HL-60 (cell line): ENCODE data around the gene TPPP.

Source experiments
- DNase-seq, 2 experiments: peaks; one replicate each; pipeline ENCODE4 v3.0.0-alpha.2; 2010 to 2020; ENCODE audit warnings: low read depth in 1 of 2, low spot score in 1 of 2
- H3K27ac ChIP-seq: fragments of 250-450 bp; sonication (Bioruptor Pico); replicated peaks from 2 replicates; pipeline ENCODE4 v1.5.1; 2020; ENCODE audit warnings: mild to moderate bottlenecking, moderate library complexity
- H3K27me3 ChIP-seq: fragments of 250-450 bp; sonication (Bioruptor Pico); 2 replicates; pipeline ENCODE4 v1.5.1; 2021; ENCODE audit warnings: mild to moderate bottlenecking, moderate library complexity; ENCODE audit not compliant: insufficient read depth, poor library complexity, severe bottlenecking
- H3K4me3 ChIP-seq: replicated peaks from 2 replicates; pipeline ENCODE4 v1.5.1; 2011; ENCODE audit warnings: mild to moderate bottlenecking, control low read depth, low read length; ENCODE audit not compliant: insufficient read depth
- CTCF ChIP-seq: IDR thresholded peaks from one replicate; pipeline ENCODE4 v1.5.1; 2011; ENCODE audit warnings: low read length, control low read depth, inconsistent platforms; ENCODE audit not compliant: insufficient read depth
- GABPA ChIP-seq: IDR thresholded peaks from 2 replicates; pipeline ENCODE4 v1.6.1; 2012; ENCODE audit warnings: low read depth
- POLR2AphosphoS5 ChIP-seq: IDR thresholded peaks from 2 replicates; pipeline ENCODE4 v1.6.1; 2012; ENCODE audit warnings: low read depth
- REST ChIP-seq: IDR thresholded peaks from 2 replicates; pipeline ENCODE4 v1.6.1; 2012; ENCODE audit warnings: low read depth; ENCODE audit not compliant: insufficient replicate concordance
- SPI1 ChIP-seq: IDR thresholded peaks from 2 replicates; pipeline ENCODE4 v1.6.1; 2012; ENCODE audit warnings: low read depth, mild to moderate bottlenecking, borderline replicate concordance

TPPP gene

GRCh38 chr5:665956-666711 is 27.0 kb downstream of the TPPP start:
- Histone ChIP-seq H3K27me3 (no peaks in the 10 kb centered on the region), H3K27ac (no peak overlapping the region), H3K4me3 (no peak overlapping the region)
- TF ChIP-seq GABPA (no peak), POLR2AphosphoS5 (no peak), REST (no peak), SPI1 (no peak), CTCF (no peak)
- no peak for DNase-seq

DNA sequence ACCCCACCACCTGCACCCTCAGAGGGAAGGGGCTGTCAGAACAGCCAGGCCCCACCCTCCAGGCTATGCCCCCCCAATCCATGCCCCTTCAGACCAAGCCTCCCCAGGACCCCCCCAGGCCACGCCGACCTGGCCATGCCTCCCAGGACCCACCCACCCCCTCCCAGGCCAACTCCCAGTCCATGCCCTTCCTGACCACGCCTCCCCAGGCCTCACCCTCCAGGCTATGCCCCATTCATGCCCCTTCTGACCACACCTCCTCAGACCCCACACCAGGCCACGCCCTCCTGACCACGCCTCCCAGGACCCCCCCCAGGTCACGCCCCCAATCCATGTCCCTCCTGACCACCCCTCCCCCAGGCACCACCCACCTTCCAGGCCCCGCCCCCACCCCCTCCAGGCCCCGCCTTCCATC is 27.6 kb downstream of the TPPP start:
- Histone ChIP-seq H3K27ac (no peak overlapping the region), H3K27me3 (no peaks in the 10 kb centered on the region), H3K4me3 (no peak overlapping the region)
- no peak for DNase-seq
- TF ChIP-seq CTCF (no peak), REST (no peak), SPI1 (no peak), GABPA (no peak), POLR2AphosphoS5 (no peak)

DNA sequence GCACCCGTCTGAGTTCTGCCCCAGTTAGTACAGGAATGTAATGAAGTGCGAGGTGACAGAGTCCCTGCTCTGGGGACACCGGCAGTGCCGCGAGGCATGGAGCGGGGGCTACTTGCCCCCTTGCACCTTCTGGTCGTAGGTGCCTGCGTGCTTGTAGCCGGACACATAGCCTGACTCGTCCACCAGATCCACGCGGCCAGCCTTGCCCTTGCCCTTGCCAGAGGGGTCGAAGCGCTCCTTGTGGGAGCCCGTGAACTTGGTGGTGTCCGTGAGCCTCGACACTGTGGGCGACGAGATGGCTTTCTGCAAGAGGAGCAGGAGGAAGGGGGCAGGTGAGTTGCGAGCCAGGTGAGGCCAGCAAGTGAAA is 28.2 kb downstream of the TPPP start:
- Histone ChIP-seq H3K4me3 (no peak overlapping the region), H3K27me3 (no peaks in the 10 kb centered on the region), H3K27ac (no peak overlapping the region)
- TF ChIP-seq SPI1, result no peak
- no peak for DNase-seq

- TF ChIP-seq POLR2AphosphoS5, result no peak
- TF ChIP-seq CTCF, result no peak
- no peak for TF ChIP-seq GABPA
- TF ChIP-seq REST, result no peak
- no peak for TF ChIP-seq SPI1
- no peak overlapping the region for H3K4me3 ChIP-seq
- H3K27me3 ChIP-seq, result no peaks in the 10 kb centered on the region
- DNase-seq, result no peak
- H3K27ac ChIP-seq, result no peak overlapping the region
Measured at GRCh38 chr5:664343-664993, 28.7 kb downstream of the TPPP start.
